Measurements from ENCODE around the gene MOCS1. TPM values are rescaled to one million over a fixed set of nuclear protein-coding genes. Genes with fewer than 3 reads are reported as not detected.

Gene MOCS1
- total and polyA plus RNA-seq, 2 donors (not counting 1 experiment from before 2014, with no cell fraction given), result 11.6 to 21.8 TPM

DNA sequence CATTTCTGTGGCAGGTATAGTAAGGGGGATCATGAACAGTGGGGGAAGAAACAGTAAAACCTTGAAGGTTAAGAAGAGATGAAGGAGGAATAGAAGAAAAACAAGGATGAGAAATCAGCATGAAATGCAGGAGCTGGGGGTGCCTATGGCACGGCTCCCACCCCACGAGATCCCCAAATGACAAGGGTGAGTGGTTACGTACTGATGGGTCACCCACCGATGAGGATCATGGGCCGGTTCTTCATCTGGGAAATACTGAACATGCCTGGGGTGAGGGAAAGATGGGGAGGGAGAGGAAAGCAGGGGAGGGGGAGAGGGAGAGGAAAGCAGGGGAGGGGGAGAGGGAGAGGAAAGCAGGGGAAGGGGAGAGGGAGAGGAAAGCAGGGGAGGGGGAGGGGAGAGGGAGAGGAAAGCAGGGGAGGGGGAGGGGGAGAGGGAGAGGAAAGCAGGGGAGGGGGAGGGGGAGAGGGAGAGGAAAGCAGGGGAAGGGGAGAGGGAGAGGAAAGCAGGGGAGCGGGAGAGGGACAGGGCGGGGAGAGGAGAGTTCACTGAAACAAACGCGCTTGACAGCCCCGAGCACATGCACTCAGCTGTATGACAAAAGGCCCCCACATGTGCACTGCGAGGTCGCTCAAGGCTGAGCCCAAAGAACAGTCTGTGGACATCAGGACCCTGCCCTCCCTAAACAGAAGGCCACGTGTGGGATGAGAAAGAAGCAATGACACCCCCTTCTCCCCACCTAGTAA, 25.3 kb downstream of the MOCS1 start:
- no peak overlapping the region for H2AFZ ChIP-seq (ENCODE audit: low read length)
- H3K9ac ChIP-seq (ENCODE audit: insufficient read depth, low read length), result no peak overlapping the region

GRCh38 chr6:39907871-39908575, 26.2 kb downstream of the MOCS1 start:
- no peak for DNase-seq (ENCODE audit: low read depth in 2 of 2)
- Histone ChIP-seq H3K27ac (ENCODE audit: insufficient read depth, low read length) (no peak overlapping the region), H3K36me3 (ENCODE audit: control insufficient read depth, insufficient read depth, low read length) (peaks cover 7% of the 10 kb centered on the region), H3K79me2 (ENCODE audit: control insufficient read depth, insufficient read depth, low read length) (no peaks in the 10 kb centered on the region), H3K4me1 (ENCODE audit: control insufficient read depth, extremely low read depth, insufficient read depth, low read length) (no peaks in the 10 kb centered on the region), H3K4me2 (ENCODE audit: extremely low read depth, insufficient read depth, low read length) (no peak overlapping the region), H3K27me3 (ENCODE audit: control insufficient read depth, insufficient read depth, low read length) (no peaks in the 10 kb centered on the region), H3K9me3 (ENCODE audit: control insufficient read depth, insufficient read depth, low read depth, low read length) (no peaks in the 10 kb centered on the region), H3K4me3 (replicated peaks in 1 of 4; ENCODE audit: control extremely low read depth in 1 of 4, insufficient read depth in 1 of 4, low read depth in 3 of 4, low read length in 4 of 4) (no peak overlapping the region), H4K20me1 (ENCODE audit: control insufficient read depth, extremely low read depth, insufficient read depth, low read length) (no peaks in the 10 kb centered on the region), H2AFZ (ENCODE audit: low read length) (no peak overlapping the region), H3K9ac (ENCODE audit: insufficient read depth, low read length) (no peak overlapping the region)
- TF ChIP-seq, protein P1, sequence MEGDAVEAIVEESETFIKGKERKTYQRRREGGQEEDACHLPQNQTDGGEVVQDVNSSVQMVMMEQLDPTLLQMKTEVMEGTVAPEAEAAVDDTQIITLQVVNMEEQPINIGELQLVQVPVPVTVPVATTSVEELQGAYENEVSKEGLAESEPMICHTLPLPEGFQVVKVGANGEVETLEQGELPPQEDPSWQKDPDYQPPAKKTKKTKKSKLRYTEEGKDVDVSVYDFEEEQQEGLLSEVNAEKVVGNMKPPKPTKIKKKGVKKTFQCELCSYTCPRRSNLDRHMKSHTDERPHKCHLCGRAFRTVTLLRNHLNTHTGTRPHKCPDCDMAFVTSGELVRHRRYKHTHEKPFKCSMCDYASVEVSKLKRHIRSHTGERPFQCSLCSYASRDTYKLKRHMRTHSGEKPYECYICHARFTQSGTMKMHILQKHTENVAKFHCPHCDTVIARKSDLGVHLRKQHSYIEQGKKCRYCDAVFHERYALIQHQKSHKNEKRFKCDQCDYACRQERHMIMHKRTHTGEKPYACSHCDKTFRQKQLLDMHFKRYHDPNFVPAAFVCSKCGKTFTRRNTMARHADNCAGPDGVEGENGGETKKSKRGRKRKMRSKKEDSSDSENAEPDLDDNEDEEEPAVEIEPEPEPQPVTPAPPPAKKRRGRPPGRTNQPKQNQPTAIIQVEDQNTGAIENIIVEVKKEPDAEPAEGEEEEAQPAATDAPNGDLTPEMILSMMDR (conservative IDR thresholded peaks at IDR 0.05 in 1 of 2, IDR thresholded peaks at IDR 0.05 in 1 of 2; ENCODE audit: low read depth in 1 of 2, low read length in 2 of 2), result no peak
- no peak for TF ChIP-seq EZH2 (IDR thresholded peaks at IDR 0.05; ENCODE audit: low read length, missing control alignments)

More for the DNA sequence above, 25.3 kb downstream of the MOCS1 start:
- no peak for DNase-seq (ENCODE audit: low read depth in 2 of 2)
- no peak for TF ChIP-seq EZH2 (IDR thresholded peaks at IDR 0.05; ENCODE audit: low read length, missing control alignments)
- TF ChIP-seq, protein P1 (conservative IDR thresholded peaks at IDR 0.05 in 1 of 2, IDR thresholded peaks at IDR 0.05 in 1 of 2; ENCODE audit: low read depth in 1 of 2, low read length in 2 of 2), result no peak
- Histone ChIP-seq H3K4me3 (replicated peaks in 1 of 4; ENCODE audit: control extremely low read depth in 1 of 4, insufficient read depth in 1 of 4, low read depth in 3 of 4, low read length in 4 of 4) (no peak overlapping the region), H3K36me3 (ENCODE audit: control insufficient read depth, insufficient read depth, low read length) (peaks cover 4% of the 10 kb centered on the region), H4K20me1 (ENCODE audit: control insufficient read depth, extremely low read depth, insufficient read depth, low read length) (no peaks in the 10 kb centered on the region), H3K27me3 (ENCODE audit: control insufficient read depth, insufficient read depth, low read length) (no peaks in the 10 kb centered on the region), H3K79me2 (ENCODE audit: control insufficient read depth, insufficient read depth, low read length) (no peaks in the 10 kb centered on the region), H3K4me2 (ENCODE audit: extremely low read depth, insufficient read depth, low read length) (no peak overlapping the region), H3K4me1 (ENCODE audit: control insufficient read depth, extremely low read depth, insufficient read depth, low read length) (no peaks in the 10 kb centered on the region), H3K27ac (ENCODE audit: insufficient read depth, low read length) (no peak overlapping the region), H3K9me3 (ENCODE audit: control insufficient read depth, insufficient read depth, low read depth, low read length) (no peaks in the 10 kb centered on the region)

DNA sequence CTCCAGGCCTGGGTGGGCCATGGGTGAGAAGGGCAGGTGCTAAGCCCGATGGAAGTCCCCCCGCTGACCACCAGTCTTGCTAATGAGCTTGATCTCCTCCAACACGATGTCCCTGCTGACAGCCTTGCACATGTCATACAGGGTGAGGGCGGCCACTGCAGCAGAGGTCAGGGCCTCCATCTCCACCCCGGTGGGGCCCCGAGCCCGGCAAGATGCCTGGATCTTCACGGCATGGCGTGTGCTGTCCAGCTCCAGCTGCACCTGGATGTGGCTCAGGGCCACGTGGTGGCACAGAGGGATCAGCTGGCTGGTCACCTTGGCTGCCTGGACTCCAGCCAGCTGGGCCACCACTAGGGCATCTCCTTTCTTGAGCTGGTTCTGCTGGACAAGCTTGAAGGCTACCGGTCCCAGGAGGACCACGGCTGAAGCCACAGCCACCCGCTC, 27.9 kb downstream of the MOCS1 start:
- no peak overlapping the region for H3K4me2 ChIP-seq (ENCODE audit: extremely low read depth, insufficient read depth, low read length)
- H3K36me3 ChIP-seq (ENCODE audit: control insufficient read depth, insufficient read depth, low read length), result peaks cover 7% of the 10 kb centered on the region
- no peak for DNase-seq (ENCODE audit: low read depth in 2 of 2)
- no peaks in the 10 kb centered on the region for H3K9me3 ChIP-seq (ENCODE audit: control insufficient read depth, insufficient read depth, low read depth, low read length)
- H3K9ac ChIP-seq (ENCODE audit: insufficient read depth, low read length), result no peak overlapping the region
- no peaks in the 10 kb centered on the region for H3K27me3 ChIP-seq (ENCODE audit: control insufficient read depth, insufficient read depth, low read length)
- no peak overlapping the region for H3K4me3 ChIP-seq (replicated peaks in 1 of 4; ENCODE audit: control extremely low read depth in 1 of 4, insufficient read depth in 1 of 4, low read depth in 3 of 4, low read length in 4 of 4)
- no peak overlapping the region for H2AFZ ChIP-seq (ENCODE audit: low read length)
- H3K27ac ChIP-seq (ENCODE audit: insufficient read depth, low read length), result no peak overlapping the region
- H3K4me1 ChIP-seq (ENCODE audit: control insufficient read depth, extremely low read depth, insufficient read depth, low read length), result no peaks in the 10 kb centered on the region
- no peaks in the 10 kb centered on the region for H3K79me2 ChIP-seq (ENCODE audit: control insufficient read depth, insufficient read depth, low read length)
- no peaks in the 10 kb centered on the region for H4K20me1 ChIP-seq (ENCODE audit: control insufficient read depth, extremely low read depth, insufficient read depth, low read length)
- TF ChIP-seq, protein P1 (conservative IDR thresholded peaks at IDR 0.05 in 1 of 2, IDR thresholded peaks at IDR 0.05 in 1 of 2; ENCODE audit: low read depth in 1 of 2, low read length in 2 of 2), result no peak
- TF ChIP-seq EZH2 (IDR thresholded peaks at IDR 0.05; ENCODE audit: low read length, missing control alignments), result no peak
